SIG-M5 treated with dmso at 0.1 percent for 504 hours (cell line): ENCODE results near the gene CREBL2.
"Not testable (repeated sequence)": the region's sequence is repeated elsewhere in the genome, so short reads cannot be mapped to it uniquely, and the experiment has no call there.

ENCODE experiments used
- DNase-seq: peaks from one replicate; lab custom pipeline; 2025; ENCODE audit not compliant: unreplicated experiment; lab: John Stamatoyannopoulos, UW

The CREBL2 gene, protein sequence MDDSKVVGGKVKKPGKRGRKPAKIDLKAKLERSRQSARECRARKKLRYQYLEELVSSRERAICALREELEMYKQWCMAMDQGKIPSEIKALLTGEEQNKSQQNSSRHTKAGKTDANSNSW

DNA sequence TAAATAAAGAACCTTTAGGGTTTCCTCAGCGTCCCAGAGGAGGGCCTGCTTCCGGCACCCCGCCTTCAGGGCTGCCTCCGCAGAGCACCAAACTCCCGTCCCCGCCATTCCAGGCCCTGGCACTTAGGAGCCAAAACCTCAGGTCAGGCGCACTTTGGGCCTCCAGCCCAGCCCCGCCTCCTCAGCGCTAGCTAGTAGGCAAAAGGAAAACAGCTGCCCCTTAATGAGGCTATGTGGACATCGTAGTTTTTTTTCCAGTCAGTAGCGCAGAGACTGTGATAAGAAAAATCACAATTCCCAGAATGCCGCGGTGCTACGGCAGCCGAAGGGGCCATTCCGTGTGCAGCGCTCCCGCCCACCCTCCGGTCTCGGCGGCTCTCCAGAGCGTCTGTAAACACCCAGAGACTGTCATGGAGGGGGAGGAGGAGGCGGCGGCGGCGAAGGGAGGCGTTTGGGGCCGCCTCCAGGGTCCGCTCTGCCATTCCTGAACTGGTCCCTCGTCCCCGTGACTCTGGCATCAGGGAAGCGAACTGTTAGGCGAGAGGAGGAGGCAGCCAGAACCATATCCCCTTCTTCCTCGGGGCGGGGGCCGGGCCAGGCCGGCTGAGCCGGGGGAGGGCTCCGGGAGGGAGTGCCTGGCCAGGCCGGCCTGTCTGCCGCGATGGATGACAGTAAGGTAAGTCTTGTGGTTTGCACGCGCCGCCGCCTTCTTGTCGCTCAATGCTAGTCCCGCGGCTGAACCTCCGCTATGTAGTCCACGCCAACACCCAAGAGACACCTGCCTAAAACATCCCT is at the start of gene CREBL2:
Gene CREBL2 (plus strand): TSS at position 365 of the 795 bp plus-strand sequence. CDS start 297 bp downstream, at position 662.
- peak; percentile 85 for DNase-seq

DNA sequence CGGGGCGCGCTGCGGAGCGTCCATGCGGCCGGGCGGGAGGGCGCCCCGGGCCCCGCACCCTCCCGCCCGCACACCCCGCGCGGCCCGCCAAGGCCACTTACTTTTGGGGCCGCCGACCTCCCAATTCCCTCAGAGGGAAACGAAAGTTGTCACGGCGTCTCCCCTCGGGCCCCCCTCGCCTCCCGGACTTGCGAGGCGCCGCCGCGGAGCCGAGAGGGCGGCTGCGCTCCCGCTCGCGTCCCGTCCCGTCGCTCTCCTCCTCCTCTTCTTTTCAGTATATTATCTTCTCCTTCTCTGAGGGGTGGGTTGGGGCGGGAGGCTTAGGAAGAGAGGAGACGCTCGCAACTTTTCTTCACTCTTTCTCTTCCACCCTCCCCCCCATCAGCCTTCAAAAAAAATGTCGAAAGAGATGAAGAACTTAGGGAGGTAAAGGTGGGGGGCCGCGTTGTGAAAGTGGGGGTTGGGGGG is 49.6 kb upstream of the CREBL2 start:
- DNase-seq = no peak

DNA sequence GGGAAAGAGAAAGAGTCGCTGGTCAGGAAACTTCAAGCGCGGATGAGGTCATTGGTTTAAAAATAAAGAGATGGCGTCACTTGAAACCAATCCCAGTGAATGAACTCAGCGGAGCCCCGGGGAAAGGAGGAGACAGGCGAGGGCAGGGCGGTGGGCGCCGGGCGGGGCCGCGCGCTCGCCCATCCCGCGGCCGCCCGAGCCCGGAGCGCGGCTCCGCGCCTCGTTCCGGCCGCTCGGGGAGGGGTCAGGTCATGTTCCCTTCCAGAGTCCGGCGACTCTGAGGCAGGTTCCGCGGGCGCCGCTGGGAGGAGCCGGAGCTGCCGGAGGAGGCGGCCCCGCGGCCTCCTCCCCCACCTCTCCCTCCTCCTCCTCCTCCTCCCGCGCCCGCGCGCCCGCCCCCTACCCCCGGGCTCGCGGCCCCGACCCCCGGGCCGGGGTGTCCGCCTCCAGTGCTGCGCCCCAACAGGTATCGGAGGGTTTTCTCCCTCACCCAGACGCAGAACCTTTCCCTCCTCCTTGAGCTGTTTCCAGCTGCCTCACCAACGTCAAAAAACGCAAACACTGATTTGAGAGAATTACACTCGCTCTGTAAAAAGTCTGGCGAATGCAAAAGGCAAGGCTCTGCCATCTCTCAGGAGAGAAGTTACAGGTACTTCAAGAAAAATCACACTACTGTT is 49.0 kb upstream of the CREBL2 start, which contains the start of gene DUSP16:
Gene DUSP16 (minus strand): TSS at position 279 of the 677 bp plus-strand sequence. CDS start 41,765 bp downstream, outside the sequence.
- peak; percentile 86 for DNase-seq

DNA sequence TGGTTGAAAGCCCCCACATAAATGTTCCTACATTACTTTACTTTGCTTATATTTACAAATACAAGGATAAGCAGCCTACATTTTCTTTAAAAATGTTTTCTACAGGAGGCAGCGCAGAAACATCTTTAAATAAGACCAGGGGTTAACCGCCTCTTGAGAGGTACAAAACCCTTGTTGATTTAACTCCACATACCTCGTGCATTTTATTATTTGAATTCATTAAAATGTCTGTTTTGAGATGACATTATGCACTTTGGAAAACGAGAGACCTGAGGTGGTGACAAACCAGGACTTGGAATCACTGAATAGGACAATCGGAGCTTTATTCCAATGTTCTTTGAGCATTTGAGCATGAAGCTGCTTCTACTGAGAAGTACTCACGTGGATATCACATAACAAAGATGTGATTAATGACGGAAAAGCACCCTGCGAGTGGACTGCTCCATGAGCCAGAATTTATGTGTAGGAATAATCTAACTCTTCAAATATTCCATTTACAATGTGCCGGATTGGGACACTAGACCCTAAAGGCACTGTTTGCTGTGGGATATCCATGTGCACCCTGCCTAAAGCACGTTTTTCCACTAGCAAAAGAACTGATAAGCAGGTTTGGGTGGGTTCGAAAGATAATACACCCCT is 48.3 kb upstream of the CREBL2 start:
- no peak for DNase-seq

DNA sequence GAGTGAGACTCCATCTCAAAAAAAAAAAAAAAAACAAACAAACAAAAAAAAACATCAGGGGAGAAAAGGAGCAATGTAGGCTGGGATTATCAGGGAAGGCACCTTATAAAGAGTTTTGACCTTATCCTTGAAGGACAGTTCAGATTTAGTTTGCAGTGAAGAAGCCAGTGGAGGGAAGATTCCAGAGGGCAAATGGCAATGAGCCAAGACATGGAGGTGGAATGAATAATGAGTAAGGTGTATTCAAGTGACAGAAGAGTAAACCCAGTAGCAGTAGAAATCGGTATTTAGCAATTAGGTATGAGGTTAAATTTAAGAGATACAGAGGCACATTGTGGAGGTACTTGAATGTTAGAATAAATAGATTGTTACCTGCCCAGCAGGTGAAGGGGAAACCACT is 46.8 kb upstream of the CREBL2 start:
- no peak for DNase-seq

DNA sequence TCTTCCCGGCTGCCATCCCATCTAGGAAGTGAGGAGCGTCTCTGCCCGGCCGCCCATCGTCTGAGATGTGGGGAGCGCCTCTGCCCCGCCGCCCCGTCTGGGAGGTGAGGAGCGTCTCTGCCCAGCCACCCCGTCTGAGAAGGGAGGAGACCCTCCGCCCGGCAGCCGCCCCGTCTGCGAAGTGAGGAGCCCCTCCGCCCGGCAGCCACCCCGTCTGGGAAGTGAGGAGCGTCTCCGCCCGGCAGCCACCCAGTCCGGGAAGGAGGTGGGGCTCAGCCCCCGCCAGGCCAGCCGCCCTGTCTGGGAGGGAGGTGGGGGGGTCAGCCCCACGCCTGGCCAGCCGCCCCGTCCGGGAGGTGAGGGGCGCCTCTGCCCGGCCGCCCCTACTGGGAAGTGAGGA is 45.7 kb upstream of the CREBL2 start:
- not testable (repeated sequence) for DNase-seq

DNA sequence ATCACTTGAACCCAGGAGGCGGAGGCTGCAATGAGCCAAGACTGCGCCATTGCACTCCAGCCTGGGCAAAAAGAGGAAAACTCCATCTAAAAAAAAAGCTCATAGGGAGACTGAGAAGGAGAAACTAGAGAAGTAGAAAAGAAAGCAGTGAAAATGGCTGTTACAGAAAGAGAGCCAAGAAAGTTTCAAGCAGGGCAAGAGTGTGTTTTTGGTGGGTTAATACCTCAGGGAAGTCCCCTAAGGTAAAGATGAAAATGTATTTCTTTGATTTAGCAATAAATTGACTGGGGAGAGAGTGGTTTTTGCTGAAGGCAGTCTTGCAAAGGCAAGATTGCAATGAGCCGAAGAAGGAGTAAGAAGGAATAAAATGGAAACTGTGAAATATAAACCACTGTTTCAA is 39.0 kb upstream of the CREBL2 start:
- no peak for DNase-seq

DNA sequence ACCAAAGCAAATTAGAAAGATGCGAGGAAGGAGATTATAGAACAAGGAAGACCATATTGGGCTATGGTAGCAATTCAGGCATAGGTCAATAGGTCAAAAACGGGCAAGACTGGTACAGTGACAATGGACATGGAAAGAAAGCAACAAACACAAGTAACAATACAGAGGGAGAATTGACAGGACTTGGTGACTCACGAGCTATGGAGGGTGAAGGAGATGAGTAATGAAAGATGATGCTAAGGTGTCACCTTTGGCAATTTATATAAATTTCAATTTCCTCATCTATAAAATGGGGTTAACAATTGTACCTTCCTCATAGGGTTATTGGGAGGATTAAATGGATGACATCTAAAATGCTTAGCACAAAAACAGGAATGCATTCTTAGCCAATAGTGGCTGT is 33.9 kb upstream of the CREBL2 start:
- no peak for DNase-seq

DNA sequence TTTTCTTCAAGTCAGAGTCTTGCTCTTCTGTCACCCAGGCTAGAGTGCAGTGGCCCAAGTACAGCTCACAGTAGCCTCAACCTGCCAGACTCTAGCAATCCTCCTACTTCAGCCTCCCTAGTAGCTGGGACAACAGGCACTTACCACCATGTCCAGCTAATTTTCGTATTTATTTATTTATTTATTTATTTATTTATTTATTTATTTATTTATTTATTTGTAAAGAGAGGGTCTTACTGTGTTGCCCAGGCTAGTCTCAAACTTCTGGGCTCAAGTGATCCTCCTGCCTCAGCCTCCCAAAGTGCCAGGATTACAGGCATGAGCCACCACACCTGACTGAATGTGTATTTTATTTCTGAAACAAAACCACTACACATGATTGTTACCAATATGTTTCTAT is 31.0 kb upstream of the CREBL2 start:
- DNase-seq = not testable (repeated sequence)

DNA sequence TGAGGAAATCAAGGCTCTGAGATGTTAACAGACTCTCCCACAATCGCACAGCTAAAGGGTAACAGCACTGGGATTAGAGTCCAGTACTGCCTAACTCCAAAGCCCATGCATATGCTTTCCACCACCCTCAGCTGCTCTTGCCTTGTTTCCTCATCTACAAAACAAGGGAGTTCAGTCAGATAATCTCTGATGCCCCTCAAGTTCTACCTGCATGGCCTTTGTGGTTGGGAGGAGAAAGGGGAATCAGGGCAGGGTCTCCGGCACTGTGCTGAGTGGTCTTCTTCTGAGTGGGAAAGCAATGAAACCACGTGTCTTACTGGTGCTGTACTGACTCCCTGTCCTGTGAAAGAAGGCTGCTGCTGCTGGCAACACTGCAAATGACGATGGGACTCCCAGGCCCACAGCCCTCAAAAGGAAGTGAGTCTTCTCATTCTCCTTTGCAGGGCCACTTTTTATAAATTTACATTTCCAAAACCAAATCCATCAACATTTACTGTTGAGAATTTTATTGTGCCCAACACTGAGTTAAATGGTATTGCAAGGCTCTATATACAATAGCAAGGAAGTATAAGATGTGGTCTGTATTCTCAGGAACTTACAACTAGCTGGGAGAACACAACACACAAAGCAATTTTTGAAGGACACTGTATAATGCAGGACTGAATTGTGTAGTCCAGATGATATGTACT is 29.3 kb upstream of the CREBL2 start:
- DNase-seq = no peak

DNA sequence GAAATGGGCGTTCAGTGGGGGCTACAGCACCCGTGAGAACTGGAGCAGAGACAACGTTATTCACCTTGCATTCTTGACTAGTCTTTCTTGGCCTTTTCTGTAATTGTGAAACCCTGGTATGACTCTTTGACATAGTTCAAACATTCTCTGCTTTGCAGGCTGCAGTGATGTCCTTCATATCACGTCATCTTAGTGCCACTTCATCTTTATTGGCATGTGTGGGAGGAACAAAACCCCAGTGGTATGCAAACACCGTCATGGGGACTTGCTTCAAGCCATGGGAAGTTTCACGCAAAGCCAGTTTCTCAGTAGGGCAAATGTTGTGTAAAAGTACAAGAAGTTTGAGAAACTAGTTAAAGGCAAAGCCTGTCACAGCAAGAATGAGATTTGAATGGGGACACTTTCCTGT is 28.8 kb upstream of the CREBL2 start:
- peak; percentile 76 for DNase-seq

DNA sequence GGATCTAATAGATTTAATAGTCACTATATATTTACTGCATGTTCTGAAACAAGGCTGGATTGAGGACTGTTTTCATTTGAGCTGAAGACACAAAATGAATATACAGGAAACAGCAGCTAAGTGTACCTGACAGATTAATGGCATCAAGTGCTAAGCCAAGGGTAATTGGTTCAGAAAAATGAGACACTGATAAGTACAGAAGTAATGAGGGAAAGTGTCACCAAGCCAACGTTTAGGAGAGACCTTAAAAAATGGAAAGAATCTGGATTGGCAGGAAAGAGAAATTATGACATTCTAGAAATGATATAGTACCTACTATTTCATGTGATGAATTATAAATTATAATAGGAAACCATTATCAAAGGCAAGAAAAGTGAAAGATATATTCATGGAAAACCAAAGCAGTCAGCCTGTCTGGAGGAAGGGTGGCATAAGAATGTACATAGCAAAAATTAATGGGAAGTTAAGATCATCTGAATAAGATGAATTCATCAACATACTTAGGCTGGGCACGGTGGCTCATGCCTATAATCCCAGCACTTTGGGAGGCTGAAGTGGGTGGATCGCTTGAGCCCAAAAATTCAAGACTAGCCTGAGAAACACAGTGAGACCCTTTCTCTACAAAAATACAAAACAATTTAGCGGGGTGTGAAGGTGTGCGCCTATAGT is 28.0 kb upstream of the CREBL2 start:
- DNase-seq = no peak

DNA sequence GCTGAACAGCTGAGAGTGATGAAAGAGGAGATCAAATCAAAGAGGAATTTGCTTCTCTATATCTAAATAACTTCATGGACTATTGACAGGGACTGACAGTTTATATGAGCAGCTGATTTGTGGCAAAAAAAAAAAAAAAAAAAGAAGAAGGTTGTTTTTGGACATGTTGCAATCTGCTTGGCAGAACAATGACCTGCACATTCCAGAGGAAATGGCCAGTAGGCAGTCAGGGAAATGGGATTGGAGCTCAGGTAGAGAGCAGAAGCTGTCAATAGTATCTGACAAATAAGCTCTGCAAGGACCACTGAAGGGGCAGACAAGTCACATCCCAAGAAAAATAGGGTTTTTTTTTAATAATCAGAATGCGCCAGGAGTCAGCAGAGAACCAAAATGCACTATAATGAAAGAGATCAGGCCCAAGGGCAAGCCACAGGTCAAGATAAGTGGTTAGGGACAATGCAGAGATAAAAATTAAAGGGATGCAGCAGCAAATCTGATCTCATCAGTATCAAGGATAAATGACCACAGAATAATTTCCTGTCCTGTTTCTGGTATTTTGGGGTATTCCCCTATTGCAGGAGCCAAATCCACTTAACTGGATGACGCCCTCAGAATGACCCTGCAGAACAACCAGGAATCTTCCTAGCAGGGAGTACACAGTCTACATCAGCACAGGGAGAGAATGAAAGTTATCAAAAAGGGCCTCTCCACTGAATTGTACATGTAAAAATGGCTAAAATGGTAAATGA is 26.4 kb upstream of the CREBL2 start:
- no peak for DNase-seq

DNA sequence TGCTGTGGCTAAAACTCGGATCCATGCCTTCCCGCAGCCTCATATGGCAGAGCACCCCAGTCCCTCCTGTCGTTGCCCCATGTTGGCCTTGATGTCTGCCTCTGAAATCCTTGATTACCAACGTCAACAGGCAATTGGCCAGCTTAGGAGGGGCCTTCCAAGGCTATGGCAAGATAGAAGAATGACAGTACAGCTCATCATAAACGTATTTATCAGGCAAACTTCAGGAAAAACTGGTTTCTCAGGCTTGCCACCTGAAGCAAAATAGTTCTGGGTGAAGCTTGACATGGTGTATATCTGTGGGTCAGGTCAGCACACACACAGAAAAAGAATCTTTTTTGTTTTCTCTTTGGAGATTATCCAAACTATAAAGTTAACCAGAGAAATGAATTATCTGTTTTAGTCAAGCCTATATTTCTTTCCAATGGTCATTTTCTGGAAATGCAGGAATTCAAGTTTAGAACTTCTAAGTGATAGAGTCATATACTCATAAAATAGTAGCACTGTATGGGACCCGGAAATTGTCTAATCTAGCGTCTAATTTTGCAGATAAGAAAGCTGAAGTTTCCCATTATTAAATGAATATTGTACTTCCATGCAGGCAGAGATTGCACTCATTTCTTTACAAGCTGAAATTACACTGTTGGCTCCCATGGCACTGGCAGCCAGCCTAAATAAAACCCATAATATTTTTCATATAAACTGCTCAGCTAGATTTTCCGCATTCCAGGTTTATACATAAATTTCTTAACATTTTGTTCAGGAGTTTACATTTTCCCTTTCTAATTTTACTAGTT is 24.6 kb upstream of the CREBL2 start:
- DNase-seq = peak; percentile 33

DNA sequence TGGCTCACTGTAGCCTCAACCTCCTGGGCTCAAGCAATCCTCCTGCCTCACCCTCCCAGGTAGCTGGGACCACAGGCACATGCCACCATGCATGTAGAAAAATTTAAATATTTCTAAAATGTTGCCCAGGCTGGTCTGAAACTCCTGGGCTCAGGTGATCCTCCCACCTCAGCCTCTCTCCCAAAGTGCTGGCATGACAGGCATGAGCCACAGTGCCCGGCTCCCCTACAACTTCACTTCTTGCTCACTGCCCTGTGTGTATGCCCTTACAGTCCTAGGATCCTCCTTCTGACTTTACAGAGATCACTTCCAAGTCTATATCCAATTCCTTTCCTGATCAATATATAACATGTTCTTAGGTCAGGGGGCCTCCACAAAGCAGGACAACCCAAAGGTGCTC is 23.8 kb upstream of the CREBL2 start:
- no peak for DNase-seq

DNA sequence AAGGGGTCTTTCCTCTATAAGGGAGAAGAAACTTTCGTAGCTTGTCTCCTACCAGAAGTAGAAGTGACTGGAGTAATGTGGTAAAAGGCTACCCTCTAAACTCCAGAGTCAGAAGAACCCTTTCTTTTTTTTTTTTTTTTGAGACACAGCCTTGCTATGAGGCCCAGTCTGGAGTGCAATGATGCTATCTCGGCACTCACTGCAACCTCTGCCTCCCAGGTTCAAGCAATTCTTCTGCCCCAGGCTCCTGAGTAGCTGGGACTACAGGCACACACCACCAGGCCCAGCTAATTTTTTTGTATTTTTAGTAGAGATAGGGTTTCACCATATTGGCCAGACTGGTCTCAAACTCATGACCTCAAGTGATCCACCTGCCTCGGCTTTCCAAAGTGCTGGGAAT is 23.2 kb upstream of the CREBL2 start:
- not testable (repeated sequence) for DNase-seq

DNA sequence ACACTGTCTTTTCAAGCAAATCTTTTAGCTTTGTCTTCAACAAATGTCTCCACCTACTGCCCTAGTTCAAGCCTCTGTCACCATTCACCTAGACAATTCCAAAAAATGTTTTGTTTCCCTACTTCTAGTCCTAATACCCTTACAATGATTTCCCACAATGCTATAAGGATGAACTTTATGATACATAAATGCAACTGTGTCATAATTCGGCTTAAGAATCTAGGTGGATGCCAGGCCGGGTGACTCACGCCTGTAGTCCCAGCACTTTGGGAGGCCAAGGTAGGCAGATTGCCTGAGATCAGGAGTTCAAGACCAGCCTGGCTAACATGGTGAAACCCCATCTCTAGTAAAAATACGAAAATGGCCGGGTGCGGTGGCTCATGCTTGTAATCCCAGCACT is 20.7 kb upstream of the CREBL2 start:
- DNase-seq = no peak

DNA sequence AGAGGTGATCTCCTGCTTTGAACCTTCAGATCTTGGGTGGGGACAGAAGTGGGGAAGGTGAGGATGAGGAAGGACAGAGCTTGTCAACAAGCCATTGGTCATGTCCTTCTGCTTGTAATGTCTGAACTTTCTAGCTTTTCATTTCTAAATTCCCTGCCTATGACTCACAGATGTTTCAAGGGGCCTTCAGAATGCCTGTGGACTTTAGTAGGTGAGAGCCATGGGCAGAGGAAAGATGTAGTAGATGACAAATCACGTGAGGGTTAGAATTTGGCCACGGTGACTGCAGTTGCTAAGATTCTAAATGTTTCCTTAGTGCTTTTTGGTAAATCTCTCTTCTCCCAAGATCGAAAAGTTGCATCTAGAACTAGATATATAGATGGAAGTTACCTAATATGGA is 18.7 kb upstream of the CREBL2 start:
- DNase-seq = no peak

DNA sequence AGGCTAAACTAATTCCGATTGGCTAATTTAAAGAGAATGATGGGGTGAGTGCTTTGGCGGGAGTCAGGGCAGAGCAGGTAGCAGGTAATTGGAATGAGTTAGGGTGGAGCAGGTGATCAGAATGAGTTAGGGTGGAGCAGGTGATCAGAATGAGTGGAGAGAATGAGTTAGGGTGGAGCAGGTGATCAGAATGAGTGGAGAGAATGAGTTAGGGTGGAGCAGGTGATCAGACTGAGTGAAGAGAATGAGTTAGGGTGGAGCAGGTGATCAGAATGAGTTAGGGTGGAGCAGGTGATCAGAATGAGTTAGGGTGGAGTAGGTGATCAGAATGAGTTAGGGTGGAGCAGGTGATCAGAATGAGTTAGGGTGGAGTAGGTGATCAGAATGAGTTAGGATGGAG is 15.7 kb upstream of the CREBL2 start:
- DNase-seq = not testable (repeated sequence)
